Endothelial cell of umbilical vein (primary cell): ENCODE data around the gene DCLK1. TPM values are rescaled to one million over a fixed set of nuclear protein-coding genes. Genes with fewer than 3 reads are reported as not detected.

ENCODE experiments used
- BruUV-seq: library from RNA; stranded (reverse); fragments of 400-500 nt; replicated peaks from 2 replicates; lab custom pipeline; 2021; lab: Mats Ljungman, UMichigan
- CTCF ChIA-PET: fragments of 300-600, 350-600 bp; sonication (Branson Sonifier 250); formaldehyde crosslinking; loops from one replicate; lab custom pipeline; 2021; ENCODE audit warnings: antibody characterized with exemption, inconsistent platforms; lab: Charles Lee
- POLR2A ChIA-PET: fragments of 300-600, 350-600 bp; sonication (Branson Sonifier 250); formaldehyde crosslinking; loops from one replicate; lab custom pipeline; 2021; ENCODE audit warnings: antibody characterized with exemption, inconsistent platforms; lab: Charles Lee
- DNase-seq: peaks from one replicate; pipeline ENCODE4 v3.0.0-alpha.2; 2011; ENCODE audit warnings: low read depth, low spot score
- FAIRE-seq: peaks from 2 replicates; lab custom pipeline; 2011; peaks lifted over from hg19 to GRCh38; lab: Jason Lieb, UNC
- H2AFZ ChIP-seq: 2 replicates; pipeline ENCODE4 v1.6.0; 2012; ENCODE audit warnings: low read depth, low read length, control low read depth, inconsistent platforms
- H3K27ac ChIP-seq: 2 replicates; pipeline ENCODE4 v1.5.1; 2011; ENCODE audit warnings: low read depth, mild to moderate bottlenecking, control low read depth, low read length, moderate library complexity; ENCODE audit not compliant: insufficient read depth
- H3K27me3 ChIP-seq, 2 experiments: 2 replicates each; pipeline versions ENCODE4 v1.6.0 to v1.6.1; 2011; ENCODE audit warnings: low read length in 2 of 2, mixed read lengths in 1 of 2; ENCODE audit not compliant: control insufficient read depth in 2 of 2, insufficient read depth in 2 of 2
- H3K36me3 ChIP-seq, 2 experiments: 2 replicates in 1 of 2; 3 replicates in 1 of 2; pipeline ENCODE4 v1.5.1; 2011; ENCODE audit warnings: low read length in 2 of 2, mild to moderate bottlenecking in 1 of 2, moderate library complexity in 1 of 2; ENCODE audit not compliant: control insufficient read depth in 2 of 2, insufficient read depth in 2 of 2; ENCODE audit errors: extremely low read depth in 1 of 2
- H3K4me1 ChIP-seq: 3 replicates; pipeline ENCODE4 v1.5.1; 2011; ENCODE audit warnings: mild to moderate bottlenecking, low read length; ENCODE audit not compliant: control insufficient read depth, insufficient read depth; ENCODE audit errors: extremely low read depth
- H3K4me2 ChIP-seq: 2 replicates; pipeline ENCODE4 v1.6.1; 2011; ENCODE audit warnings: low read length, control low read depth, mixed read lengths; ENCODE audit not compliant: insufficient read depth
- H3K4me3 ChIP-seq, 3 experiments: fragments of 200-600 bp in 1 of 3; sonication (generic), shearing (Covaris generic) in 1 of 3; replicated peaks in 1 of 3; 2 replicates each; pipeline ENCODE4 v1.5.1; 2011 to 2016; ENCODE audit warnings: control low read depth in 3 of 3, low read length in 3 of 3, mild to moderate bottlenecking in 2 of 3, inconsistent platforms in 1 of 3, low read depth in 1 of 3, moderate library complexity in 1 of 3; ENCODE audit not compliant: insufficient read depth in 1 of 3
- H3K79me2 ChIP-seq: 2 replicates; pipeline ENCODE4 v1.6.0; 2012; ENCODE audit warnings: low read length, inconsistent platforms; ENCODE audit not compliant: control insufficient read depth, insufficient read depth
- H3K9ac ChIP-seq: replicated peaks from 2 replicates; pipeline ENCODE3; 2011; ENCODE audit warnings: low read length, control low read depth; ENCODE audit not compliant: insufficient read depth; ENCODE audit errors: extremely low read depth
- H3K9me1 ChIP-seq: replicated peaks from 3 replicates; pipeline ENCODE4 v1.6.0; 2011; ENCODE audit warnings: mild to moderate bottlenecking, low read length; ENCODE audit not compliant: control insufficient read depth, insufficient read depth; ENCODE audit errors: extremely low read depth
- H3K9me3 ChIP-seq: replicated peaks from 2 replicates; pipeline ENCODE4 v1.5.1; 2012; ENCODE audit warnings: low read length, inconsistent platforms; ENCODE audit not compliant: control insufficient read depth, insufficient read depth
- H4K20me1 ChIP-seq: replicated peaks from 2 replicates; pipeline ENCODE3; 2011; ENCODE audit warnings: mild to moderate bottlenecking, low read length; ENCODE audit not compliant: control insufficient read depth, insufficient read depth; ENCODE audit errors: extremely low read depth
- EZH2 ChIP-seq: IDR thresholded peaks from 2 replicates; pipeline ENCODE4 v1.6.1; 2012; ENCODE audit warnings: borderline replicate concordance, low read depth, mild to moderate bottlenecking, moderate library complexity, low read length, inconsistent platforms; ENCODE audit not compliant: severe bottlenecking
- FOS ChIP-seq: IDR thresholded peaks from 2 replicates; pipeline ENCODE4 v1.6.1; 2011; ENCODE audit warnings: mild to moderate bottlenecking, low read length, moderate library complexity, borderline replicate concordance; ENCODE audit not compliant: insufficient read depth
- GATA2 ChIP-seq: IDR thresholded peaks from 2 replicates; pipeline ENCODE4 v1.7.0; 2011; ENCODE audit warnings: low read depth, mild to moderate bottlenecking, moderate library complexity, mixed read lengths, low read length; ENCODE audit not compliant: insufficient read length, insufficient read depth
- JUN ChIP-seq: IDR thresholded peaks from 2 replicates; pipeline ENCODE4 v1.6.1; 2011; ENCODE audit warnings: borderline replicate concordance, low read depth; ENCODE audit not compliant: insufficient read length, insufficient read depth
- MYC ChIP-seq: IDR thresholded peaks from one replicate; pipeline ENCODE4 v1.6.1; 2011; ENCODE audit warnings: mild to moderate bottlenecking, low read depth, low read length
- POLR2A ChIP-seq: IDR thresholded peaks from 2 replicates; pipeline ENCODE4 v1.6.1; 2012; ENCODE audit warnings: low read depth, mild to moderate bottlenecking, control low read depth, low read length
- POLR2AphosphoS5 ChIP-seq: IDR thresholded peaks from 2 replicates; pipeline ENCODE4 v1.6.1; 2012; ENCODE audit warnings: low read depth, mild to moderate bottlenecking, control low read depth, low read length, moderate library complexity; ENCODE audit not compliant: insufficient read depth
- dilution Hi-C: fragments of 300-500 bp; cut with MboI; formaldehyde crosslinking; loops from one replicate; pipeline ENCODE4 v1.15.0; 2019; ENCODE audit warnings: low sequenced_read_pairs; ENCODE audit not compliant: extremely low pct_ligation_motif_present
- intact Hi-C: fragments of 100-400 bp; cut with micrococcal nuclease; formaldehyde crosslinking; loops from one replicate; pipeline ENCODE4 v1.10.0; 2022
- polyA plus RNA-seq, 4 experiments: library from polyadenylated mRNA; depleted of rRNA in 3 of 4; stranded (reverse) in 3 of 4; unstranded in 1 of 4; fragments of >200 nt; gene quantifications; 2 replicates each; pipeline versions ENCODE4 v1.2.1 to v1.2.3, GENCODE V29; 2011 to 2012; ENCODE audit warnings: missing spikeins in 1 of 4
- total RNA-seq: library from RNA; stranded (reverse); gene quantifications from 2 replicates; pipeline ENCODE4 v1.2.3, GENCODE V29; 2021
- TF ChIP-seq, protein P1 (sequence below): IDR thresholded peaks from 2 replicates; pipeline ENCODE4 v1.6.1; 2011; ENCODE audit not compliant: insufficient read depth, insufficient read length
- TF ChIP-seq, protein P2 (sequence below), 2 donors: IDR thresholded peaks; 1 replicate in 1 of 2; 2 replicates in 1 of 2; pipeline ENCODE4 v1.5.1; 2011; ENCODE audit warnings: low read length in 2 of 2, mild to moderate bottlenecking in 2 of 2, moderate library complexity in 2 of 2, control low read depth in 1 of 2, inconsistent platforms in 1 of 2, low read depth in 1 of 2; ENCODE audit not compliant: insufficient read depth in 1 of 2; ENCODE audit errors: extremely low read depth in 1 of 2

Gene DCLK1
- total and polyA plus RNA-seq, 2 donors (not counting 3 experiments of a cell fraction or from before 2014, with no cell fraction given) = 0.28 to 3.9 TPM

DNA sequence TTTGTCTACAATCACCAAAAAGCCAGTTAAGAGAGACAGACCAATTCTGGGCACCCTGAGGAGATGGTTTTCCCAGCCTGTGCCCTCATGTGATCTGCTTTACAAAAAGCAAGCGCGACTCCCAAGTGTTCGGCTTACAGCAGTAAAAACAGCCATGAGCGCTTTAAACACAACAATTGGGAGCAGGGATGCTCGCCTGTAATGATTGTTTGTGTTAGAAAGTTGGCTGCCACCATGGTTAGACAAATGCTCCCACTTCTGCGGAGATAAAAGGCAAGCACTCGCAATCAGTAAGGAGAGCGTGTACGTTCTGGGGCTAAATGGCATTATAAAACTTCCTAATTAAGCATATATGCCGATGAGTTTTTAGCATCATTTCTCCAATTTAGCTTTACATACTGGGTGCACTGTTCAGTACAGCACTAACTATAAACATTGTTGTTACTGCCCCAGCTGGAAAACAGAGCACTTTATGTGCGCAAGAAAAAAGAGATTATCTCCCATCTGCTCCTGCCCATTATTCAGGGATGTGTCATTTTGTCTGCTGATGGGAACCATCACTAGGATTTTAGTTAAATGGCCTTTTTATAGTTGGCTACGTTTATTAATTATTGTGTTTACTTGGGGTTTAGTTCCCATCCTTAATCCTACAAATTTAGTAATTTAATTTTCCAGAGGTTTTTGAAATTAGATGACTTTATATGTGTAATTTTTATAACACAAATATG lies 345.4 kb downstream of the DCLK1 start:
- intact Hi-C loops (no loop called here), dilution Hi-C loops (no loop called here)
- H3K27ac ChIP-seq = no peak overlapping the region
- no peaks in the 10 kb centered on the region for H3K4me1 ChIP-seq
- FAIRE-seq = no peak
- no peaks in the 10 kb centered on the region for H3K9me3 ChIP-seq
- no peaks in the 10 kb centered on the region for H3K9me1 ChIP-seq
- TF ChIP-seq EZH2 (no peak), GATA2 (no peak), MYC (no peak), POLR2A (no peak), JUN (no peak), POLR2AphosphoS5 (no peak), FOS (no peak)
- TF ChIP-seq, protein P1, sequence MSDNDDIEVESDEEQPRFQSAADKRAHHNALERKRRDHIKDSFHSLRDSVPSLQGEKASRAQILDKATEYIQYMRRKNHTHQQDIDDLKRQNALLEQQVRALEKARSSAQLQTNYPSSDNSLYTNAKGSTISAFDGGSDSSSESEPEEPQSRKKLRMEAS = no peak
- TF ChIP-seq, protein P2, sequence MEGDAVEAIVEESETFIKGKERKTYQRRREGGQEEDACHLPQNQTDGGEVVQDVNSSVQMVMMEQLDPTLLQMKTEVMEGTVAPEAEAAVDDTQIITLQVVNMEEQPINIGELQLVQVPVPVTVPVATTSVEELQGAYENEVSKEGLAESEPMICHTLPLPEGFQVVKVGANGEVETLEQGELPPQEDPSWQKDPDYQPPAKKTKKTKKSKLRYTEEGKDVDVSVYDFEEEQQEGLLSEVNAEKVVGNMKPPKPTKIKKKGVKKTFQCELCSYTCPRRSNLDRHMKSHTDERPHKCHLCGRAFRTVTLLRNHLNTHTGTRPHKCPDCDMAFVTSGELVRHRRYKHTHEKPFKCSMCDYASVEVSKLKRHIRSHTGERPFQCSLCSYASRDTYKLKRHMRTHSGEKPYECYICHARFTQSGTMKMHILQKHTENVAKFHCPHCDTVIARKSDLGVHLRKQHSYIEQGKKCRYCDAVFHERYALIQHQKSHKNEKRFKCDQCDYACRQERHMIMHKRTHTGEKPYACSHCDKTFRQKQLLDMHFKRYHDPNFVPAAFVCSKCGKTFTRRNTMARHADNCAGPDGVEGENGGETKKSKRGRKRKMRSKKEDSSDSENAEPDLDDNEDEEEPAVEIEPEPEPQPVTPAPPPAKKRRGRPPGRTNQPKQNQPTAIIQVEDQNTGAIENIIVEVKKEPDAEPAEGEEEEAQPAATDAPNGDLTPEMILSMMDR (IDR thresholded peaks at IDR 0.05; ENCODE audit: extremely low read depth in 1 of 2, insufficient read depth in 1 of 2, low read depth in 1 of 2, low read length in 2 of 2) = no peak
- H3K79me2 ChIP-seq = no peaks in the 10 kb centered on the region
- no peak overlapping the region for H3K4me2 ChIP-seq
- ChIA-PET POLR2A (no interaction called here), CTCF (interaction anchor here (0.6 to 1.6 kb wide), 2 partner anchors 33 to 133 kb away, joined by 3 read pairs; no protein-coding TSS in a partner anchor)
- no peak overlapping the region for H3K9ac ChIP-seq
- no peak overlapping the region for H3K4me3 ChIP-seq
- no peaks in the 10 kb centered on the region for H4K20me1 ChIP-seq
- H2AFZ ChIP-seq = no peak overlapping the region
- no peaks in the 10 kb centered on the region for H3K27me3 ChIP-seq
- no TSS peak for BruUV-seq
- DNase-seq = no peak
- no peaks in the 10 kb centered on the region for H3K36me3 ChIP-seq
